Activated T-cell treated with anti-CD3 and anti-CD28 coated beads for 48 hours (primary cell): ENCODE measurements around the gene PLEKHA1.

Experiments used
- DNase-seq: peaks from one replicate; pipeline ENCODE4 v3.0.0-alpha.2; 2020; ENCODE audit warnings: low read depth

The PLEKHA1 gene

GRCh38 chr10:122461729-122462532 is 87.4 kb downstream of the PLEKHA1 start:
- DNase-seq, result no peak

GRCh38 chr10:122462533-122463465 is 88.3 kb downstream of the PLEKHA1 start:
- DNase-seq, result no peak

GRCh38 chr10:122463466-122464249 is 89.2 kb downstream of the PLEKHA1 start:
- DNase-seq, result no peak

- DNase-seq, result no peak
Measured at GRCh38 chr10:122464250-122464510, 89.7 kb downstream of the PLEKHA1 start.

GRCh38 chr10:122464586-122464985 is 90.1 kb downstream of the PLEKHA1 start:
- DNase-seq, result no peak

GRCh38 chr10:122465401-122466040 is 91.0 kb downstream of the PLEKHA1 start:
- no peak for DNase-seq

- DNase-seq, result no peak
Measured at GRCh38 chr10:122466951-122467381, 92.5 kb downstream of the PLEKHA1 start.

- DNase-seq, result no peak
Measured at GRCh38 chr10:122467701-122468100, 93.2 kb downstream of the PLEKHA1 start.

- DNase-seq, result no peak
Measured at GRCh38 chr10:122468307-122468925, 93.9 kb downstream of the PLEKHA1 start.

GRCh38 chr10:122468926-122469781 is 94.6 kb downstream of the PLEKHA1 start:
- no peak for DNase-seq

- DNase-seq, result no peak
Measured at GRCh38 chr10:122469848-122470247, 95.3 kb downstream of the PLEKHA1 start.

GRCh38 chr10:122471531-122472177 is 97.1 kb downstream of the PLEKHA1 start:
- DNase-seq, result no peak

GRCh38 chr10:122473116-122473515 is 98.6 kb downstream of the PLEKHA1 start:
- no peak for DNase-seq

GRCh38 chr10:122474131-122474818 is 99.8 kb downstream of the PLEKHA1 start:
- DNase-seq, result no peak

GRCh38 chr10:122475100-122475499 is 100.6 kb downstream of the PLEKHA1 start:
- DNase-seq, result no peak

GRCh38 chr10:122475591-122476332 is 101.3 kb downstream of the PLEKHA1 start:
- DNase-seq, result no peak

GRCh38 chr10:122476333-122476695 is 101.8 kb downstream of the PLEKHA1 start:
- DNase-seq, result no peak

- DNase-seq, result no peak
Measured at GRCh38 chr10:122477436-122477835, 102.9 kb downstream of the PLEKHA1 start.

GRCh38 chr10:122478971-122479370 is 104.5 kb downstream of the PLEKHA1 start:
- DNase-seq, result no peak
